Ascending aorta (tissue), 2 donors: ENCODE results near the gene P3H2. TPM values are rescaled to one million over a fixed set of nuclear protein-coding genes. Genes with fewer than 3 reads are reported as not detected.

Experiments used
- DNase-seq, 2 donors: peaks; one replicate each; pipeline ENCODE4 v3.0.0-alpha.2; 2019; ENCODE audit warnings: low spot score in 2 of 2
- H3K27ac ChIP-seq, 2 donors: fragments of 200-600 bp; sonication (generic); one replicate each; pipeline ENCODE4 v1.5.1; 2016 to 2017; ENCODE audit warnings: mild to moderate bottlenecking in 1 of 2
- H3K27me3 ChIP-seq: fragments of 200-600 bp; sonication (generic); one replicate; pipeline ENCODE4 v1.5.1; 2017
- H3K36me3 ChIP-seq, 2 donors: fragments of 200-600 bp; sonication (generic); one replicate each; pipeline ENCODE4 v1.5.1; 2016
- H3K4me1 ChIP-seq, 2 donors: fragments of 200-600 bp; sonication (generic); one replicate each; pipeline ENCODE4 v1.5.1; 2016 to 2017; ENCODE audit warnings: mild to moderate bottlenecking in 1 of 2
- H3K4me3 ChIP-seq, 2 donors: fragments of 200-600 bp; sonication (generic); one replicate each; pipeline ENCODE4 v1.5.1; 2016 to 2017; ENCODE audit warnings: mild to moderate bottlenecking in 1 of 2
- H3K9me3 ChIP-seq, 2 donors: fragments of 200-600 bp; sonication (generic); one replicate each; pipeline ENCODE4 v1.5.1; 2016
- CTCF ChIP-seq, 3 experiments: fragments of 200-600 bp in 2 of 3; fragments of 450-650 bp in 1 of 3; sonication (generic) in 2 of 3; IDR thresholded peaks; one replicate each; pipeline ENCODE4 v1.5.1; 2016 to 2019; ENCODE audit warnings: antibody characterized with exemption in 3 of 3, mild to moderate bottlenecking in 1 of 3, moderate library complexity in 1 of 3
- intact Hi-C: fragments of 100-400 bp; cut with DNase I; formaldehyde crosslinking; loops from one replicate; pipeline ENCODE4 v1.15.1; 2023
- total RNA-seq: library from RNA; depleted of rRNA; stranded (reverse); fragments of >200 nt; gene quantifications from one replicate; pipeline ENCODE4 v1.1.0, GENCODE V29; 2016

Gene P3H2
- total RNA-seq, 1 donor from 2014 or later = 15.6 TPM

- no peak for TF ChIP-seq CTCF (IDR thresholded peaks at IDR 0.05)
- no peak for DNase-seq
- peak overlapping the region; percentile 91 to 92 for H3K27ac ChIP-seq
- H3K9me3 ChIP-seq = no peaks in the 10 kb centered on the region
- peaks cover 4 to 10% of the 10 kb centered on the region in 2 donors for H3K4me1 ChIP-seq
- intact Hi-C loops = loop anchor here (2.0 to 10.0 kb wide), 6 partner anchors 44 to 203 kb away; partner anchors contain the start of gene CLDN1
- peak overlapping the region in 1 of 2 donors; percentile 95 for H3K4me3 ChIP-seq
- no peaks in the 10 kb centered on the region for H3K27me3 ChIP-seq
- no peaks in the 10 kb centered on the region for H3K36me3 ChIP-seq
These were observed 686 bp upstream of the P3H2 start for GRCh38 chr3:190121383-190121782.

GRCh38 chr3:190121061-190121377 lies 322 bp upstream of the P3H2 start:
- TF ChIP-seq CTCF (IDR thresholded peaks at IDR 0.05) = no peak
- peaks cover 4 to 11% of the 10 kb centered on the region in 2 donors for H3K4me1 ChIP-seq
- H3K27ac ChIP-seq = peak overlapping the region; percentile 91 to 92

GRCh38 chr3:190119461-190120268 lies 1.0 kb downstream of the P3H2 start:
- no peaks in the 10 kb centered on the region for H3K36me3 ChIP-seq
- H3K27me3 ChIP-seq = no peaks in the 10 kb centered on the region
- intact Hi-C loops = loop anchor here (1.0 to 10.0 kb wide), 9 partner anchors 23 to 205 kb away; partner anchors contain the start of gene CLDN1
- H3K4me3 ChIP-seq = peak overlapping the region; percentile 89 to 95
- no peak for DNase-seq
- peaks cover 4 to 11% of the 10 kb centered on the region in 2 donors for H3K4me1 ChIP-seq
- H3K27ac ChIP-seq = peak overlapping the region; percentile 91 to 92
- H3K9me3 ChIP-seq = no peaks in the 10 kb centered on the region
- no peak for TF ChIP-seq CTCF (IDR thresholded peaks at IDR 0.05)

More at GRCh38 chr3:190121061-190121377, 322 bp upstream of the P3H2 start:
- no peaks in the 10 kb centered on the region for H3K36me3 ChIP-seq
- intact Hi-C loops = loop anchor here (2.0 to 10.0 kb wide), 6 partner anchors 44 to 204 kb away; partner anchors contain the start of gene CLDN1
- peak overlapping the region; percentile 89 to 95 for H3K4me3 ChIP-seq
- H3K9me3 ChIP-seq = no peaks in the 10 kb centered on the region
- H3K27me3 ChIP-seq = no peaks in the 10 kb centered on the region
- no peak for DNase-seq

GRCh38 chr3:190118438-190118837 lies 2.3 kb downstream of the P3H2 start:
- Histone ChIP-seq H3K36me3 (no peaks in the 10 kb centered on the region), H3K27ac (no peak overlapping the region), H3K4me1 (peaks cover 4 to 11% of the 10 kb centered on the region in 2 donors), H3K4me3 (peak overlapping the region in 1 of 2 donors; percentile 17), H3K9me3 (no peaks in the 10 kb centered on the region), H3K27me3 (no peaks in the 10 kb centered on the region)
- TF ChIP-seq CTCF (IDR thresholded peaks at IDR 0.05) = no peak
- DNase-seq = no peak
- intact Hi-C loops = loop anchor here (2.0 kb wide), 1 partner anchor 22 kb away; no protein-coding TSS in a partner anchor

- Histone ChIP-seq H3K36me3 (no peaks in the 10 kb centered on the region), H3K4me3 (no peak overlapping the region), H3K27ac (no peak overlapping the region), H3K4me1 (peaks cover 4 to 11% of the 10 kb centered on the region in 2 donors), H3K9me3 (no peaks in the 10 kb centered on the region), H3K27me3 (no peaks in the 10 kb centered on the region)
- no peak for DNase-seq
- intact Hi-C loops = loop anchor here (2.0 kb wide), 1 partner anchor 21 kb away; no protein-coding TSS in a partner anchor
- TF ChIP-seq CTCF (IDR thresholded peaks at IDR 0.05) = no peak
These were observed 2.7 kb downstream of the P3H2 start for GRCh38 chr3:190117981-190118380.
